DND-41 (cell line): ENCODE data around the gene COCH.

Source experiments
- ATAC-seq: fragments of 200-7000 bp; cut with Tn5 transposase; 3 replicates; pipeline ENCODE4 v1.9.1; 2021; ENCODE audit warnings: low read depth; ENCODE audit not compliant: insufficient read depth
- DNase-seq: peaks from one replicate; pipeline ENCODE4 v3.0.0-alpha.2; 2020
- H2AFZ ChIP-seq: 2 replicates; pipeline ENCODE4 v1.6.0; 2012; ENCODE audit warnings: low read depth, low read length
- H3K27ac ChIP-seq: 2 replicates; pipeline ENCODE4 v1.5.1; 2012; ENCODE audit warnings: low read length, inconsistent platforms
- H3K27me3 ChIP-seq: fragments of 200-600 bp; sonication (generic); 2 replicates; pipeline ENCODE4 v1.6.0; 2012; ENCODE audit warnings: low read length, mild to moderate bottlenecking, inconsistent platforms; ENCODE audit not compliant: insufficient read depth, poor library complexity
- H3K36me3 ChIP-seq: 2 replicates; pipeline ENCODE4 v1.5.1; 2012; ENCODE audit warnings: low read length, inconsistent platforms; ENCODE audit not compliant: insufficient read depth
- H3K4me1 ChIP-seq: 2 replicates; pipeline ENCODE4 v1.5.1; 2012; ENCODE audit warnings: mild to moderate bottlenecking, low read length; ENCODE audit not compliant: insufficient read depth
- H3K4me2 ChIP-seq: 2 replicates; pipeline ENCODE4 v1.6.0; 2012; ENCODE audit warnings: mild to moderate bottlenecking, moderate library complexity, low read length, inconsistent platforms; ENCODE audit not compliant: insufficient read depth
- H3K4me3 ChIP-seq, 2 experiments: fragments of 200-600 bp in 1 of 2; shearing (Covaris generic) in 1 of 2; 2 replicates each; pipeline ENCODE4 v1.5.1; 2012 to 2016; ENCODE audit warnings: inconsistent platforms in 2 of 2, low read length in 2 of 2, mild to moderate bottlenecking in 2 of 2, low read depth in 1 of 2, moderate library complexity in 1 of 2
- H3K79me2 ChIP-seq: 2 replicates; pipeline ENCODE4 v1.6.0; 2012; ENCODE audit warnings: low read length, inconsistent platforms; ENCODE audit not compliant: insufficient read depth
- H3K9ac ChIP-seq: 2 replicates; pipeline ENCODE4 v1.6.0; 2012; ENCODE audit warnings: low read depth, mild to moderate bottlenecking, inconsistent platforms, low read length, moderate library complexity
- H3K9me3 ChIP-seq: 2 replicates; pipeline ENCODE4 v1.5.1; 2012; ENCODE audit warnings: low read length, moderate library complexity, mild to moderate bottlenecking, inconsistent platforms; ENCODE audit not compliant: insufficient read depth, severe bottlenecking
- H4K20me1 ChIP-seq: 2 replicates; pipeline ENCODE4 v1.6.0; 2012; ENCODE audit warnings: low read length; ENCODE audit not compliant: insufficient read depth
- CTCF ChIP-seq: IDR thresholded peaks from 2 replicates; pipeline ENCODE4 v1.5.1; 2012; ENCODE audit warnings: borderline replicate concordance, low read length, moderate library complexity, mild to moderate bottlenecking; ENCODE audit not compliant: poor library complexity, severe bottlenecking; ENCODE audit errors: extremely low read depth
- EZH2 ChIP-seq: IDR thresholded peaks from 3 replicates; pipeline ENCODE4 v1.6.1; 2012; ENCODE audit warnings: borderline replicate concordance, low read depth, mild to moderate bottlenecking, moderate library complexity, low read length, inconsistent platforms; ENCODE audit not compliant: severe bottlenecking

Gene COCH

GRCh38 chr14:30935445-30935844, 61.1 kb downstream of the COCH start:
- no peaks in the 10 kb centered on the region for H3K9me3 ChIP-seq
- DNase-seq (no peak), ATAC-seq (no peak)
- TF ChIP-seq CTCF (no peak), EZH2 (no peak)
- no peaks in the 10 kb centered on the region for H4K20me1 ChIP-seq
- no peak overlapping the region for H3K4me2 ChIP-seq
- H3K27ac ChIP-seq = no peak overlapping the region
- no peak overlapping the region for H2AFZ ChIP-seq
- peaks cover 51% of the 10 kb centered on the region for H3K36me3 ChIP-seq
- H3K4me1 ChIP-seq = no peaks in the 10 kb centered on the region
- no peak overlapping the region for H3K9ac ChIP-seq
- no peak overlapping the region for H3K4me3 ChIP-seq
- no peaks in the 10 kb centered on the region for H3K79me2 ChIP-seq
- no peaks in the 10 kb centered on the region for H3K27me3 ChIP-seq

- no peak overlapping the region for H3K4me2 ChIP-seq
- no peaks in the 10 kb centered on the region for H4K20me1 ChIP-seq
- no peak overlapping the region for H3K27ac ChIP-seq
Measured at GRCh38 chr14:30938617-30939016, 64.3 kb downstream of the COCH start.

More at GRCh38 chr14:30938617-30939016, 64.3 kb downstream of the COCH start:
- DNase-seq = no peak
- Histone ChIP-seq H3K27me3 (no peaks in the 10 kb centered on the region), H3K9ac (no peak overlapping the region), H3K4me1 (no peaks in the 10 kb centered on the region), H3K4me3 (no peak overlapping the region), H3K9me3 (no peaks in the 10 kb centered on the region), H3K79me2 (no peaks in the 10 kb centered on the region), H2AFZ (no peak overlapping the region), H3K36me3 (peaks cover 60% of the 10 kb centered on the region)
- ATAC-seq = no peak
- TF ChIP-seq EZH2 = no peak
- no peak for TF ChIP-seq CTCF
